GM18951 (cell line): ENCODE data around the gene GNA15.
"Not testable (repeated sequence)": the region's sequence is repeated elsewhere in the genome, so short reads cannot be mapped to it uniquely, and the experiment has no call there.

ENCODE experiments used
- POLR2A ChIP-seq: IDR thresholded peaks from 4 replicates; pipeline ENCODE4 v1.6.1; 2011; ENCODE audit warnings: mild to moderate bottlenecking; ENCODE audit not compliant: insufficient read length, insufficient read depth; ENCODE audit errors: extremely low read depth
- in situ Hi-C: fragments of 300-500 bp; cut with MboI; formaldehyde crosslinking; loops from one replicate; pipeline ENCODE4 v1.12.0; 2022; ENCODE audit warnings: low sequenced_read_pairs, mixed read lengths, inconsistent platforms; ENCODE audit not compliant: unreplicated experiment

Gene GNA15

GRCh38 chr19:3152419-3152780 lies 16.6 kb downstream of the GNA15 start:
- TF ChIP-seq POLR2A = no peak
- in situ Hi-C loops = no loop called here

- in situ Hi-C loops = no loop called here
- no peak for TF ChIP-seq POLR2A
These were observed 17.7 kb downstream of the GNA15 start for GRCh38 chr19:3153286-3154230.

DNA sequence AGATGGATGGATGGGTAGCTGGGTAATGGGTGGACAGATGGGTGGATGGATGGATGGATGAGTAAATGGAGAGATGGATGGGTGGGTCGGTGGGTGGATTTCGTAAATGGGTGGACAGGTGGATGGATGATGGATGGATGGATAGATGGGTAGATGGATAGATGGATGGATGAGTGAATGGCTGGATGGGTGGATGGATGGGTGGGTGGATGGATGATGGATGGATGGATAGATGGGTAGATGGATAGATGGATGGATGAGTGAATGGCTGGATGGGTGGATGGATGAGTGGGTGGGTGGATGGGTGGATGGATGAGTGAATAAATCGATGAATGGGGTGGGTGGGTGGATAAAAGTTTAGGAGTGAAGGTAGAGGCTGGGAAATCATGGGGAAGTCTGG lies 18.6 kb downstream of the GNA15 start:
- in situ Hi-C loops = not testable (repeated sequence)

DNA sequence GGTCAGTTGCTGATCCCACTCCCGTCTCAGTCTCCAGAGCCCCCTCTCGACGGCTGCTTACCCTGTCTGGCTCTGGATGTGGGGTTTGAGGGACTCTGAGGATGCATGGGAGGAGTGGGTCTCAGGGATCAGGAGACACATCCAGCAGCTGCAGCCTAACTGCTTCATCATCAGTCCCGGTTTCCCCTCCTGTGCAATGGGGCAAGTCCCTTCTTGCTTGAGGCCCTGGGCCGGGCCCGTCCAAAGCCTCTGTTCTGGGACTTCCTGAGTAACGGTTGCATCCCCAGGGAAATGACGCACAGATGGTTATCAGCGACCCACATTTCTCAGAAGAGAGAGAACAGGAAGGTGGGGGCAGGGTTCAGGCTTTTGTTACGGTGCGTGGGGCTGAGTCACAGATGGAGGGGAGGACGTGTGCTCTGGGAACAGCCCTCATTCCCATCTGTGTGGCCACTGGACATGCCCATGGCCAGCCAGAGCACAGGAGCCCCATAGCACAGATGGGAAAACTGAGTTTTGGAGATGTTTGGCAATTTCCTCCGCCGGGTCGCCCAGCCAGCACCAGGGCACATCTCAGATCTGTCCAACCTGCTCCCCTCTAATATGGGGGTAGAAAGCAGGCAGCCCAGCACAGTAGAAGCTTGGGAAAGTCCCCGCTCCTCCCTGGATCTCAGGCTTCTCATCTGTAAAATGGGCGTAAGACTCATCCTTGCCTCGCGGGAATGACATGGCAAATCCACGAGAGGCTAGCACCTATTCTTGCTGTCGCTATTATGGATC lies 19.3 kb downstream of the GNA15 start:
- TF ChIP-seq POLR2A = peak; percentile 54
- in situ Hi-C loops = no loop called here

DNA sequence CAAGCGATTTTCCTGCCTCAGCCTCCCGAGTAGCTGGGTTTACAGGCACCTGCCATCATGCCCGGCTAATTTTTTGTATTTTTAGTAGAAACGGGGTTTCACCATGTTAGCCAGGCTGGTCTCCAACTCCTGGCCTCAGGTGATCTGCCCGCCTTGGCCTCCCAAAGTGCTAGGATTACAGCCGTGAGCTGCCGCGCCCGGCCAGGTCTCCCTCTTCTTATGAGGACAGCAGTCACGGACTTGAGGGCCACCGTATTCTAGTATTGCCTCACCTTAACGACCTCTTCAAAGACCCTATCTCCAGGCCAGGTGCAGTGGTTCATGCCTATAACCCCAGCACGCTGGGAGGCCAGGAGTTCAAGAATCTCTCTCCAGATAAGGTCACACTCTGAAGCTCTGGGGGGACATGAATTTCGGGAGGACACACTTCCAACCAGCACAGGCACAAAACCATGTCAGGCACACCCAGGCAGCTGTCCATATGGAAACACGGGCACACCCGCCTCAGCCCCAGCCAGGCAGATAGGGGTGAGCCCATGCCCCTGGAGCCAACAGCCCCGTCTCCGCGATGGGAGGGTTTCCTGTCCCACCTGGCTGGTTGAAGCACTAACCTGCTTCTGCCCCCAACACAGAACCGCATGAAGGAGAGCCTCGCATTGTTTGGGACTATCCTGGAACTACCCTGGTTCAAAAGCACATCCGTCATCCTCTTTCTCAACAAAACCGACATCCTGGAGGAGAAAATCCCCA lies 21.4 kb downstream of the GNA15 start:
- in situ Hi-C loops = no loop called here
- no peak for TF ChIP-seq POLR2A

- in situ Hi-C loops = no loop called here
- TF ChIP-seq POLR2A = no peak
These were observed 23.7 kb downstream of the GNA15 start for GRCh38 chr19:3159565-3159964.

DNA sequence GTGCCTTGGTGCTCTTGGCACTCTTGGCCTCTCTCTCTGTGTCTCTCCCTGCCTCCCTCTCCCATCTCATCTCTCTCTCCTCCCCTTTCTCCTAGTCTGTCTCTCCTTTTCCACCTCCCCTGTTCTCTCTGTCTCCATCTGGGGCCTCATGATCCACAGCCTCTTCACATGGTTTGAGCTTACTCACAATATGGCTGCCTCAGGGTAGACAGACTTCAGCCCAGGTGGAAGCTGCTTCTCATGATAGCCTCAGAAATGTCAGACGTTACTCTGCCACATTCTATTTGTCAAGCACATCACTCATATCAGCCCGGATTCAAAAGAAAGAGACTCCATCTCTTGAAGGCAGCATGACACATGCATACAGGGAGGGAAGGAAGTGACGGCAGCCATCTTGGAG lies 24.4 kb downstream of the GNA15 start:
- in situ Hi-C loops = no loop called here
- no peak for TF ChIP-seq POLR2A

- no peak for TF ChIP-seq POLR2A
- in situ Hi-C loops = no loop called here
These were observed 25.6 kb downstream of the GNA15 start for GRCh38 chr19:3161453-3161852.

DNA sequence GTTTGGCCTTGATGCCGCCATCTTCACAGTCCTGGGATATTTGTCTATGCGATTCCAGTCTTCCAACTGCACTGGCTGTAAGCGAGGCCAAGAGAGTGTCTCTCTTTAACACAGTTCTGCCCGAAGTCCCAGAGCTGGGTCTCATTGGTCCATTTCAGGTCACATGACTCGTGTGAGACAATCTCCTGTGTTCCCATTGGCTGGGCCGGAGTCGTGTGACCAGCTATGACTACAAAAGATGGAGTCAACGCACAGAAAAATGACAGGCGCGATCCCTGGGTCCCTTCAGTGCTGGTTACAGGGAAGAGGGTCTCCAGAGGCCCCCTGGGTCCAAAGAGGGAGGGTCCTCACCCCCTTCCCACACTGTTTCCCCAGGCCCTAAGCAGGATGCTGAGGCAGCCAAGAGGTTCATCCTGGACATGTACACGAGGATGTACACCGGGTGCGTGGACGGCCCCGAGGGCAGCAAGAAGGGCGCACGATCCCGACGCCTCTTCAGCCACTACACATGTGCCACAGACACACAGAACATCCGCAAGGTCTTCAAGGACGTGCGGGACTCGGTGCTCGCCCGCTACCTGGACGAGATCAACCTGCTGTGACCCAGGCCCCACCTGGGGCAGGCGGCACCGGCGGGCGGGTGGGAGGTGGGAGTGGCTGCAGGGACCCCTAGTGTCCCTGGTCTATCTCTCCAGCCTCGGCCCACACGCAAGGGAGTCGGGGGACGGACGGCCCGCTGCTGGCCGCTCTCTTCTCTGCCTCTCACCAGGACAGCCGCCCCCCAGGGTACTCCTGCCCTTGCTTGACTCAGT lies 26.8 kb downstream of the GNA15 start:
- in situ Hi-C loops = no loop called here
- no peak for TF ChIP-seq POLR2A

- TF ChIP-seq POLR2A = no peak
- in situ Hi-C loops = no loop called here
These were observed 27.5 kb downstream of the GNA15 start for GRCh38 chr19:3163230-3163886.

- TF ChIP-seq POLR2A = no peak
- in situ Hi-C loops = no loop called here
These were observed 28.1 kb downstream of the GNA15 start for GRCh38 chr19:3163943-3164342.
